Activated CD4-positive, alpha-beta memory T cell treated with anti-CD3 and anti-CD28 coated beads for 36 hours (primary cell): ENCODE data around the gene RAP2A. TPM values are rescaled to one million over a fixed set of nuclear protein-coding genes. Genes with fewer than 3 reads are reported as not detected.

ENCODE experiments used
- CTCF ChIA-PET: fragments of 350-600 bp; sonication (Branson Sonifier 250); formaldehyde crosslinking; loops from one replicate; lab custom pipeline; 2021; ENCODE audit warnings: antibody characterized with exemption, inconsistent platforms; lab: Charles Lee
- POLR2A ChIA-PET: fragments of 350-600 bp; sonication (Branson Sonifier 250); formaldehyde crosslinking; loops from one replicate; lab custom pipeline; 2021; ENCODE audit warnings: antibody characterized with exemption; lab: Charles Lee
- DNase-seq: peaks from one replicate; pipeline ENCODE4 v3.0.0-alpha.2; 2020
- H3K27ac Mint-ChIP-seq: one replicate; pipeline ENCODE4 v1.8.0; 2021; ENCODE audit warnings: mixed read lengths
- H3K27me3 Mint-ChIP-seq: one replicate; pipeline ENCODE4 v1.8.0; 2021; ENCODE audit warnings: mixed read lengths
- H3K36me3 Mint-ChIP-seq: one replicate; pipeline ENCODE4 v1.8.0; 2021; ENCODE audit warnings: mixed read lengths
- H3K4me1 Mint-ChIP-seq: one replicate; pipeline ENCODE4 v1.8.0; 2021; ENCODE audit warnings: low read depth, mixed read lengths
- H3K4me3 Mint-ChIP-seq: one replicate; pipeline ENCODE4 v1.8.0; 2021; ENCODE audit warnings: mild to moderate bottlenecking, mixed read lengths
- H3K9me3 Mint-ChIP-seq: one replicate; pipeline ENCODE4 v1.8.0; 2021; ENCODE audit warnings: mixed read lengths
- intact Hi-C: fragments of 100-400 bp; cut with micrococcal nuclease; formaldehyde crosslinking; loops from one replicate; pipeline ENCODE4 v1.15.1; 2023
- total RNA-seq, 2 experiments: library from RNA; stranded (reverse); gene quantifications; one replicate each; pipeline ENCODE4 v1.2.3, GENCODE V29; 2021

RAP2A gene
- total RNA-seq, 2 experiments from 2014 or later: 13.7 to 15.4 TPM

DNA sequence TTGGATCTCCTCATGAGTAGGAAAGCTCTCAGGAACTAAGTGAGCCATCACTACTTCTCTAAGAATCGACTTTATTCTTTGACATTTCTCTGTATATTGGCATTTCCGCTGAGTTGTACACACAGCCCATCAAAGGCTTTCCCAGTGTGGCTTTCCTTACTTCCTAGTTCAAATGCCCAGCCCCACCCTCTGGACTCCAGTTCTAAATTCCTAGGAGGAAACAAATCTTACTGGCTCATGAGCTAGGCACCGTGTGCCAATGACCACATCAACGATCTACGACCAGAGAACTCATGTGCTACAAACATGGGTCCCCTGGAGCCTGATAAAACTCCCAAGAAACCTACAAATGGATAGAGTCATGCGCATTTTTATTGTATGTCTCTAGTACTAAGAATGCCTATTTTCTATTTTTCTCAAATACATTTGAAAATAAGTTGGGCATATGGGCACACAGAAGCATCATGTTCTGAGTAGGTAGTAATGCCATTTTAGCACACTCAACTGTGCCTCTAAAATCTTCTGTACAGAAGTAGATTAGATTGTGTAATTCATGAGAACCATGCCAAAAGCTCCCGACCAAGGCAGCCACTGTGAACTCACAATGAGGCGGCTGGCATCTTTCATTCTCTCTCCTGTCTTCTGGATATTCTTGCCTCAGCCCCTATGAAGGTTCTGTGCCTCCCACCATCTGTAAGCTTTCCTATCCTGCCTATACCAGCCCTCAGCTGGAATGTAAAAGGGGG lies 10.5 kb upstream of the RAP2A start:
- ChIA-PET CTCF (no interaction called here), POLR2A (interaction anchor here (1.0 kb wide), 1 partner anchor 314 kb away, joined by 5 read pairs; no protein-coding TSS in a partner anchor)
- Mint-ChIP-seq H3K4me1 (no peaks in the 10 kb centered on the region), H3K4me3 (no peak overlapping the region), H3K27ac (no peak overlapping the region), H3K36me3 (no peaks in the 10 kb centered on the region), H3K27me3 (peaks cover 2% of the 10 kb centered on the region), H3K9me3 (no peaks in the 10 kb centered on the region)
- intact Hi-C loops: no loop called here
- no peak for DNase-seq

DNA sequence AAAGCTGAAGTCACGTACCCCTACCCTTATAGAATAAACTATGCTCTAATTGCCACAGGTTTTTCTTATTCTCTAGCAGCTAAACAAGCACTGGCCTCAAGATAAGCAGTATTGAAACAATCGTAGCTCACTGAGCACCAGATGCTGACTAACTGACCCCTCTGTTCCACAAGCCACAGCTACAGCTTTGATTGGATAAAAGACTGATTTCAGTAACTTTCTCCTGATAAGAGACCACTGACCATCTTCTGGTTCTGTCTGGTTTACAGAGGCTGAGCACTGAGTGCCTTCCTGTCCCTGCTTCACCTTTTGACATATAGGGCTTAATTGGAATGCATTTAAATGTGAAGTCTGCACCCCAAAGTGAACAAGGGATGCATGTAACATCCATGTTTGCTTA lies 8.4 kb upstream of the RAP2A start:
- no peak overlapping the region for H3K27ac Mint-ChIP-seq
- H3K9me3 Mint-ChIP-seq: no peaks in the 10 kb centered on the region
- H3K4me1 Mint-ChIP-seq: no peaks in the 10 kb centered on the region
- intact Hi-C loops: no loop called here
- H3K4me3 Mint-ChIP-seq: no peak overlapping the region
- ChIA-PET POLR2A (no interaction called here), CTCF (no interaction called here)
- DNase-seq: no peak
- no peaks in the 10 kb centered on the region for H3K36me3 Mint-ChIP-seq
- H3K27me3 Mint-ChIP-seq: peaks cover 4% of the 10 kb centered on the region

DNA sequence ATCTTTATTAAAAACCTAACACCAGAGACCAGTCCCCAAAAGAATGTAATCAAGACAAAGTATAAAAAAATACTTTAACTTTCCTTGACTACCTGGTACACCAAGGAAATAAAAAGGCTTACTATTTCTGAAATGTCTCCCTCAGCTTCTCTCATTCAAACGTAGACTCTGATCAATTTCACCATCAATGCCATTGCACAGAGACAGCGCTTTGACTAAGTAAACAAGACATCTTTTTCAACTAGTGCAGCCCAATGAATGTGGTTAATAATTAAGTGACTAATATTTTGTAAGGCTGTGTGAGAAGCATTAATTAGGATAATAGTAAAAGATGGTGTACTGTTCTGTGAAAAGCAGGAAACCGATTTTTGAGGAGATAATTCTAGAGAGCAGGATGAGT lies 7.3 kb upstream of the RAP2A start:
- H3K27me3 Mint-ChIP-seq: peaks cover 6% of the 10 kb centered on the region
- ChIA-PET CTCF (no interaction called here), POLR2A (interaction anchor here (0.8 kb wide), 1 partner anchor 124 kb away, joined by 3 read pairs; no protein-coding TSS in a partner anchor)
- H3K9me3 Mint-ChIP-seq: no peaks in the 10 kb centered on the region
- intact Hi-C loops: no loop called here
- H3K27ac Mint-ChIP-seq: no peak overlapping the region
- no peaks in the 10 kb centered on the region for H3K36me3 Mint-ChIP-seq
- H3K4me3 Mint-ChIP-seq: no peak overlapping the region
- DNase-seq: no peak
- no peaks in the 10 kb centered on the region for H3K4me1 Mint-ChIP-seq

DNA sequence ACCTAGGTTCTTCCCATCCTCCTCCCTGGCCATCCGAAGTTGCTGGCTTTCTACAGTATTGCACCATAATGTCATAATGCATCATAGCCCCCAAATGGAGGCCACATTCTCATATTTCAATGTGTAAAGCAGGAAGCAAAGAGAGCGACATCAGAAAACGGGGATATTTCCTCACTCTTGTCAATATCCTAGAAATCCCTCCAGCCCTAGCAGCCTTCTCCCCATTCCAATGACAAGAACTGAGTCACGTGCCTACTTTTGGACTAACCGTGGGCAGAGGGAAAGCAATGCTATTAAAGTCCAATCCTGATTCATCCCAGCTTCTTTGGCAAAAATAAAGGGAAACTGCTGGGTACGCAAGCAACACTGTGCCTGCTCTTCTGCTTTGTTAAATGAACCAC lies 4.3 kb upstream of the RAP2A start:
- Mint-ChIP-seq H3K4me3 (no peak overlapping the region), H3K4me1 (peaks cover 3% of the 10 kb centered on the region), H3K36me3 (peaks cover 2% of the 10 kb centered on the region), H3K27me3 (peaks cover 3% of the 10 kb centered on the region), H3K27ac (no peak overlapping the region), H3K9me3 (no peaks in the 10 kb centered on the region)
- intact Hi-C loops: loop anchor here (10.0 kb wide), 4 partner anchors 145 to 1145 kb away; partner anchors contain the start of genes FARP1 and STK24
- ChIA-PET POLR2A (interaction anchor here (0.7 kb wide), 1 partner anchor 64 kb away, joined by 3 read pairs; no protein-coding TSS in a partner anchor), CTCF (no interaction called here)
- DNase-seq: no peak

DNA sequence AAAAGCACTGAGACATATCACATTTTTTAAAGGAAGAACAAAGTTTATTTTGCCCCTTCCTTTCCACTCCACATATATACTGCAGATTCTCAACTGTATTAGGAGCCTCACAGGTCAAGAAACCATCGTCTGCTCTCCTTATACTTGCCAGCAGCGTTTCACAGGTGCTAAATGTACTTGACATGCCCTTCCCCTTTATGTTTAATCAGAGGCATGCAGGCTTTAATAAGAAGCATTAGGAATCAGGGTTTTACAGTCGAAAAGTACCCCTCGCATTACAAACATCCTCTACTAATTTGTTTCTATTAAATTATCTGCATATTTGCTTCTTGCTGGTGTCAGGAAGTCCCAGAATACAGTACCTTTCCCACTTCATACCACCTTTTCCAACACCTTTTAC lies 3.7 kb upstream of the RAP2A start:
- Mint-ChIP-seq H3K4me3 (no peak overlapping the region), H3K4me1 (peaks cover 9% of the 10 kb centered on the region), H3K27ac (no peak overlapping the region), H3K27me3 (peaks cover 3% of the 10 kb centered on the region), H3K36me3 (peaks cover 4% of the 10 kb centered on the region), H3K9me3 (no peaks in the 10 kb centered on the region)
- CTCF ChIA-PET: no interaction called here
- POLR2A ChIA-PET: interaction anchor here (0.7 kb wide), 1 partner anchor 63 kb away, joined by 3 read pairs; no protein-coding TSS in a partner anchor
- DNase-seq: no peak
- intact Hi-C loops: loop anchor here (10.0 kb wide), 4 partner anchors 145 to 1145 kb away; partner anchors contain the start of genes FARP1 and STK24

DNA sequence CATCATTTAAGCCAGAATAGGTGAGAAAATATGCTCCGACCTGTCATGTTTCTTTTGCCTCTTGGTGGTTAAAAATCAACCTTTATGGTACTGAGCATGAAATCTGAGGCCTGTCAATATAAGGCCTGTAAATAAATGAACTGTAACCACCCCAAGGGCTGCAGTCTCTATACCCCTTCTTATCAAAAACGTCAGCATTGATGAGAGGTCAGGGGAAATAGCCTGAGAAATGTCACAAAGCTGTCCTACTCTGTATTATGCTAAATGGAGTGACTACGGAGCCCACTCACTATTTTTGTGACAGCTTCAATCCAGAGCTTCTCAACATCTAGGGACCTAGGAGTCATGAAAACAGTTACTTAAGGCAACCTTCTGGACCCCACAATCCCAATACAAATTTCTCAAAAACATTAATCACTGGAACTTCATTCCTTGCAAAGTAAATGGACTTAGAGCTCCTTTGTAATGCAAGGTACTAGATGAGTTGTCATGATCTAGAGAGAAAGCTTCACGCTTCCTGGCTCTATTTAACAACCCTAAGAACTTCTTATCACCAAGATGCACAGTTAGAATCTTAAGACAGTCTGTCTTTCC lies 2.7 kb upstream of the RAP2A start:
- POLR2A ChIA-PET: no interaction called here
- H3K4me3 Mint-ChIP-seq: peak overlapping the region; percentile 32
- peaks cover 8% of the 10 kb centered on the region for H3K36me3 Mint-ChIP-seq
- H3K27me3 Mint-ChIP-seq: peaks cover 3% of the 10 kb centered on the region
- intact Hi-C loops: loop anchor here (10.0 kb wide), 4 partner anchors 144 to 1144 kb away; partner anchors contain the start of genes FARP1 and STK24
- peaks cover 16% of the 10 kb centered on the region for H3K4me1 Mint-ChIP-seq
- CTCF ChIA-PET: interaction anchor here (1.8 to 2.4 kb wide), 2 partner anchors 72 to 322 kb away, joined by 6 to 10 read pairs; no protein-coding TSS in a partner anchor
- no peaks in the 10 kb centered on the region for H3K9me3 Mint-ChIP-seq
- no peak overlapping the region for H3K27ac Mint-ChIP-seq
- DNase-seq: no peak

DNA sequence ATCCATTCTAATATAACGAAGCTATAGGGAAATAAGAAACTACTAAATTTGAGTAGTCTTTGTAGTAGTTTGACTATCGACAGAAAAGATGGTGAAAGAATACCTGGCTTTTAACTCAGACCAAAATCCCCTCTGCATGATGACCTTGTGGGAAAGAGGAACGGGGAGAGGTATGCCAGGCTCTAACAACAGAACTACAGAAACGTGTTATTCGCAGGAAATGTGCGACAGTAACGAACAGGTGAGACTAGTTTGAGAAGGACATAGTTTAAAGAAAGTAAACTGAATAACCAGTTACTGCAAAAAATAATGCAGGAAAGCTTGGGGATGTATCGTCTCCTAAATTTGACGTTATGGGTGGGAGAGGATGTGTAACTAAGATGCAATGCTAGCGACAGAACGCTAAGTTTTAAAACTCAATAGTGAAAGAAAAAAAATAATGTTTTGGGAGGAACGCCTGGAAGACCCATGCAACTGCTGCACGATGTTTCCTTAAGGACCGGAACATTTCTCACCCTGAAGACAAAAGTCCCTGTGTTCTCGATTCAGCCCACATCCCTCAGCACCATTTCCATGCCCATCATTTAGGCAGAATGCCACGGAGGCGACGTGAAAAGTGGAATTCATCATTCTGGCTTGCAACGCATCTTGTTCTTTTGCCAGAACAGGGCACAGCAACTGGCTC lies 1.6 kb upstream of the RAP2A start:
- Mint-ChIP-seq H3K4me1 (peaks cover 22% of the 10 kb centered on the region), H3K27me3 (peaks cover 3% of the 10 kb centered on the region), H3K9me3 (no peaks in the 10 kb centered on the region), H3K27ac (peak overlapping the region; percentile 99), H3K36me3 (peaks cover 10% of the 10 kb centered on the region), H3K4me3 (peak overlapping the region; percentile 95)
- CTCF ChIA-PET: interaction anchor here (1.8 to 2.4 kb wide), 2 partner anchors 73 to 323 kb away, joined by 6 to 10 read pairs; no protein-coding TSS in a partner anchor
- no peak for DNase-seq
- POLR2A ChIA-PET: interaction anchor here (0.8 to 2.2 kb wide), 4 partner anchors 63 to 1756 kb away, joined by 3 to 11 read pairs (median 4); partner anchors contain the start of genes DNAJC3 and MBNL2
- intact Hi-C loops: loop anchor here (2.0 to 10.0 kb wide), 9 partner anchors 64 to 2000 kb away; partner anchors contain the start of genes DNAJC3, FARP1 and STK24

DNA sequence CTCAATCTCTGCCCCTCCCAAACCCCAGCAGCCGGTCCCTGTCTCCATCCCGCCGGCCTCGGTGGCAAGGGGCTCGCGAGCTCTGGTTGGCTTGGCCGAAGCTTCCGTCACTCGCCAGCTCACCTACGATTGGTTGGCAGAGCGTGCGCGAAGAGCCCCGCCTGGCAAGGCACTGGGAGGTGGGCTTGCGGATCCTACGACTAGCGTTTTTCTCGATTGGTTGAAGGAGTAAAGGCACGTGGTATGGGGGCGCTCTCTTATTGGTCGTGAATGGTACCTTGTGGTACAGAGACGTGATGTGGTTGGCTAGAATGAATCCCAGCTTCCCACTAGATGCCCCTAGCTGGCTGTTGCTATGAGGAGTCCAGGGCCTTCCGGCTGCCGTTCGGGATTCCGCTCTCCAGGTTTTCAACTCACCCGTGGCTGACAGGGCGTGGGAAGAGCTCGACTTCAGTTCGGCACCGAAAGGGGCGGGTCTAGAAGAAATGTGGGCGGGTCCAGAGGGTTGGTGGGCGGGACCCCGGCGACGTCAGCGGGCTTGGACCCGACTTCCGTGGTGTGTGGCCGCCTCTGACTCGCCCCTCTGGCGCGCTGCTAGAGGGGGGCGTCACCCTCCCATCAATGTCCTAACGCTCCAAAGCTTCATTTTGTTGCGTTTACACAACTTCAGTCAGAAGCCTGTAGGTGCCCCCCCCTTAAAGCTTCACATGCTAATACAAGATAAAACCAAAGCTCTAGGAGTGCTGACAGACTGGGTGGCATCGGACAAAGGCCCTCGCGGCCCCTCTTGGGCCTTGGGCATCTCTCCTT lies 847 bp upstream of the RAP2A start:
- ChIA-PET POLR2A (interaction anchor here (0.6 to 2.2 kb wide), 12 partner anchors 13 to 1756 kb away, joined by 3 to 11 read pairs (median 3); partner anchors contain the start of genes DNAJC3 and MBNL2), CTCF (interaction anchor here (0.9 to 2.4 kb wide), 3 partner anchors 74 to 323 kb away, joined by 3 to 10 read pairs (median 4); no protein-coding TSS in a partner anchor)
- H3K27me3 Mint-ChIP-seq: peaks cover 3% of the 10 kb centered on the region
- no peaks in the 10 kb centered on the region for H3K9me3 Mint-ChIP-seq
- peaks cover 22% of the 10 kb centered on the region for H3K4me1 Mint-ChIP-seq
- H3K36me3 Mint-ChIP-seq: peaks cover 10% of the 10 kb centered on the region
- H3K4me3 Mint-ChIP-seq: peak overlapping the region; percentile 95
- peak; percentile 99 for DNase-seq
- peak overlapping the region; percentile 99 for H3K27ac Mint-ChIP-seq
- intact Hi-C loops: loop anchor here (1.0 to 10.0 kb wide), 15 partner anchors 26 to 2000 kb away; partner anchors contain the start of genes DNAJC3, FARP1, MBNL2 and STK24

DNA sequence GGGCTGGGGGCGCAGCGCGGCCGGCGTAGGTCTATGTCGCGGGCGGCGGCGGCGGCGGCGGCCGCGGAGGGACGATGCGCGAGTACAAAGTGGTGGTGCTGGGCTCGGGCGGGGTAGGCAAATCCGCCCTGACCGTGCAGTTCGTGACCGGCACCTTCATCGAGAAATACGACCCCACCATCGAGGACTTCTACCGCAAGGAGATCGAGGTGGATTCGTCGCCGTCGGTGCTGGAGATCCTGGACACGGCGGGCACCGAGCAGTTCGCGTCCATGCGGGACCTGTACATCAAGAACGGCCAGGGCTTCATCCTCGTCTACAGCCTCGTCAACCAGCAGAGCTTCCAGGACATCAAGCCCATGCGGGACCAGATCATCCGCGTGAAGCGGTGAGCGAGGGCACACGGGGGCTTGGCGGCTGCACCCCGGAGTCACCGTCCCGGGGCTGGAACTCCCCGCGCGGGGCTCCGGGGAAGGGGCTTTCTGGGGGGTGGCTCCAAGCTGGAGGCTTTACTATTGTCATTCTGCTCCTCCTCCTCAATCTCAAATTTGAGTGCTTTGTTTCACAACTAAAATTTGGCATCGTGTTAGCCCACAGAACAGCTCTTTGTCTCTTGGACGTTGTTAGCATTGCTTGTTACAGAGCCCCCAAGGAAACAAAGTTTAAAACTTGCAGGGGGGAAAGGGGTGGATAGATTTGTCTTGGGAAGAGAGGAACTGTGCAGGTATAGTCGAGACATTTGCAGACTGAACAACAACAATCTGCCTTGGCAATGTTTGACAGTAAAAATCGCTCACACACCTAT lies 630 bp downstream of the RAP2A start:
- Mint-ChIP-seq H3K27me3 (peaks cover 2% of the 10 kb centered on the region), H3K4me3 (peak overlapping the region; percentile 94), H3K36me3 (peaks cover 10% of the 10 kb centered on the region), H3K4me1 (peaks cover 22% of the 10 kb centered on the region), H3K27ac (peak overlapping the region; percentile 70), H3K9me3 (no peaks in the 10 kb centered on the region)
- intact Hi-C loops: loop anchor here (10.0 kb wide), 4 partner anchors 140 to 1140 kb away; partner anchors contain the start of genes FARP1 and STK24
- CTCF ChIA-PET: interaction anchor here (0.8 to 1.2 kb wide), 2 partner anchors 73 to 140 kb away, joined by 3 read pairs; no protein-coding TSS in a partner anchor
- POLR2A ChIA-PET: interaction anchor here (0.5 to 2.2 kb wide), 7 partner anchors 15 to 212 kb away, joined by 3 to 11 read pairs (median 3); partner anchors contain the start of gene MBNL2
- peak; percentile 54 for DNase-seq

DNA sequence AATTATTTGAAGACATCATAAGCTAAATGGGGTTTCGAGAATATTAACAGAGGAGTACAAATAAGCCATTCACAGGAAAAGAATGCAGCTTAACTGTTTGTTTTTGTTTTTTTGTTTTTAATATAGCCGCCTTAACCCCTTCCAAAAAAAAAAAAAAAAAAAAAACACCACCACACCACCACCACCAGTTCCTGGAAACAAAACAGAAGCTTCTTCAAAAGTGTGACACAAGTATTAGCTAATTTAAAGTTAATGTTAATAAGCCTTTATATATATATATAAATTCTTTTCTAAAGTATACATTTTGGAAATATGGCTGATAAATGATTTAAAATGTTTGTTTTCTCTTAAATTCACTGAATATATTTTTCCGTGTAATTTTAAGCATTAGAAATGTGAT lies 1.4 kb downstream of the RAP2A start:
- no peaks in the 10 kb centered on the region for H3K9me3 Mint-ChIP-seq
- H3K4me3 Mint-ChIP-seq: peak overlapping the region; percentile 94
- peaks cover 10% of the 10 kb centered on the region for H3K36me3 Mint-ChIP-seq
- no peak for DNase-seq
- no peak overlapping the region for H3K27ac Mint-ChIP-seq
- intact Hi-C loops: loop anchor here (10.0 kb wide), 4 partner anchors 139 to 1139 kb away; partner anchors contain the start of genes FARP1 and STK24
- CTCF ChIA-PET: interaction anchor here (0.8 kb wide), 1 partner anchor 140 kb away, joined by 3 read pairs; no protein-coding TSS in a partner anchor
- H3K4me1 Mint-ChIP-seq: peaks cover 22% of the 10 kb centered on the region
- peaks cover 2% of the 10 kb centered on the region for H3K27me3 Mint-ChIP-seq
- POLR2A ChIA-PET: interaction anchor here (0.5 to 1.4 kb wide), 2 partner anchors 14 to 211 kb away, joined by 3 to 4 read pairs; no protein-coding TSS in a partner anchor
